Skeletal muscle satellite cell (primary cell): ENCODE data around the gene RNF212. TPM values are rescaled to one million over a fixed set of nuclear protein-coding genes. Genes with fewer than 3 reads are reported as not detected.

ENCODE experiments used
- H3K27me3 ChIP-seq: 2 replicates; pipeline ENCODE4 v1.7.0; 2013; ENCODE audit warnings: low read length; ENCODE audit not compliant: control insufficient read depth, insufficient read depth
- H3K36me3 ChIP-seq: 2 replicates; pipeline ENCODE4 v1.7.0; 2013; ENCODE audit warnings: mild to moderate bottlenecking, control low read depth, low read length; ENCODE audit not compliant: insufficient read depth
- H3K4me1 ChIP-seq: 2 replicates; pipeline ENCODE4 v1.7.0; 2013; ENCODE audit warnings: low read length; ENCODE audit not compliant: control insufficient read depth, insufficient read depth
- H3K4me2 ChIP-seq: 2 replicates; pipeline ENCODE4 v1.7.0; 2013; ENCODE audit warnings: mild to moderate bottlenecking, low read length
- H3K4me3 ChIP-seq: 2 replicates; pipeline ENCODE4 v1.7.0; 2013; ENCODE audit warnings: low read length
- H3K9ac ChIP-seq: 2 replicates; pipeline ENCODE4 v1.7.0; 2013; ENCODE audit warnings: mild to moderate bottlenecking, low read depth, low read length, moderate library complexity
- H3K9me3 ChIP-seq: replicated peaks from 2 replicates; pipeline ENCODE4 v1.7.0; 2013; ENCODE audit warnings: mild to moderate bottlenecking, control low read depth, low read length
- small RNA-seq: library from RNA; depleted of rRNA; stranded (forward); fragments of <200 nt; gene quantifications from one replicate; pipeline ENCODE3, GENCODE V24; 2012

The RNF212 gene

GRCh38 chr4:1027219-1027914 lies 86.0 kb downstream of the RNF212 start:
- Histone ChIP-seq H3K4me2 (no peak overlapping the region), H3K9me3 (no peaks in the 10 kb centered on the region), H3K27me3 (peaks cover 3% of the 10 kb centered on the region), H3K4me3 (no peak overlapping the region), H3K9ac (no peak overlapping the region), H3K36me3 (peaks cover 19% of the 10 kb centered on the region), H3K4me1 (peaks cover 13% of the 10 kb centered on the region)

GRCh38 chr4:1026115-1026514 lies 87.2 kb downstream of the RNF212 start:
- Histone ChIP-seq H3K4me2 (no peak overlapping the region), H3K4me1 (peaks cover 8% of the 10 kb centered on the region), H3K9me3 (no peaks in the 10 kb centered on the region), H3K27me3 (no peaks in the 10 kb centered on the region), H3K36me3 (peaks cover 19% of the 10 kb centered on the region), H3K9ac (no peak overlapping the region), H3K4me3 (no peak overlapping the region)

GRCh38 chr4:1024882-1025545 lies 88.3 kb downstream of the RNF212 start:
- Histone ChIP-seq H3K36me3 (peaks cover 19% of the 10 kb centered on the region), H3K4me1 (peaks cover 8% of the 10 kb centered on the region), H3K4me3 (no peak overlapping the region), H3K9me3 (no peaks in the 10 kb centered on the region), H3K9ac (no peak overlapping the region), H3K4me2 (no peak overlapping the region), H3K27me3 (no peaks in the 10 kb centered on the region)

- Histone ChIP-seq H3K9ac (no peak overlapping the region), H3K4me1 (no peaks in the 10 kb centered on the region), H3K9me3 (no peaks in the 10 kb centered on the region), H3K36me3 (peaks cover 19% of the 10 kb centered on the region), H3K4me2 (no peak overlapping the region), H3K27me3 (no peaks in the 10 kb centered on the region), H3K4me3 (no peak overlapping the region)
These were observed 89.2 kb downstream of the RNF212 start for GRCh38 chr4:1023895-1024740.

- no peaks in the 10 kb centered on the region for H3K4me1 ChIP-seq
- no peak overlapping the region for H3K4me2 ChIP-seq
- H3K9ac ChIP-seq: no peak overlapping the region
- H3K27me3 ChIP-seq: no peaks in the 10 kb centered on the region
- H3K4me3 ChIP-seq: no peak overlapping the region
- no peaks in the 10 kb centered on the region for H3K9me3 ChIP-seq
- H3K36me3 ChIP-seq: peaks cover 19% of the 10 kb centered on the region
These were observed 90.2 kb downstream of the RNF212 start for GRCh38 chr4:1023075-1023640.

- Histone ChIP-seq H3K27me3 (no peaks in the 10 kb centered on the region), H3K4me3 (no peak overlapping the region), H3K36me3 (peaks cover 19% of the 10 kb centered on the region), H3K9me3 (no peaks in the 10 kb centered on the region), H3K4me2 (no peak overlapping the region), H3K4me1 (no peaks in the 10 kb centered on the region), H3K9ac (no peak overlapping the region)
These were observed 90.7 kb downstream of the RNF212 start for GRCh38 chr4:1022739-1023066.

GRCh38 chr4:1022051-1022738 lies 91.2 kb downstream of the RNF212 start:
- Histone ChIP-seq H3K36me3 (peaks cover 19% of the 10 kb centered on the region), H3K9ac (no peak overlapping the region), H3K9me3 (no peaks in the 10 kb centered on the region), H3K4me1 (no peaks in the 10 kb centered on the region), H3K4me3 (no peak overlapping the region), H3K4me2 (no peak overlapping the region), H3K27me3 (no peaks in the 10 kb centered on the region)

Small RNA genes within 50 kb of the gene (small RNA-seq; reads per million reads assigned to genes)
- gene RF00554: not detected
